ENCODE results near the gene BZW2.

GRCh38 chr7:16649196-16649595, 3.2 kb downstream of the BZW2 start:
- TF ChIP-seq EZH2phosphoT487 (IDR thresholded peaks at IDR 0.05; ENCODE audit: borderline replicate concordance, low read length) = no peak
- TF ChIP-seq, protein P1, sequence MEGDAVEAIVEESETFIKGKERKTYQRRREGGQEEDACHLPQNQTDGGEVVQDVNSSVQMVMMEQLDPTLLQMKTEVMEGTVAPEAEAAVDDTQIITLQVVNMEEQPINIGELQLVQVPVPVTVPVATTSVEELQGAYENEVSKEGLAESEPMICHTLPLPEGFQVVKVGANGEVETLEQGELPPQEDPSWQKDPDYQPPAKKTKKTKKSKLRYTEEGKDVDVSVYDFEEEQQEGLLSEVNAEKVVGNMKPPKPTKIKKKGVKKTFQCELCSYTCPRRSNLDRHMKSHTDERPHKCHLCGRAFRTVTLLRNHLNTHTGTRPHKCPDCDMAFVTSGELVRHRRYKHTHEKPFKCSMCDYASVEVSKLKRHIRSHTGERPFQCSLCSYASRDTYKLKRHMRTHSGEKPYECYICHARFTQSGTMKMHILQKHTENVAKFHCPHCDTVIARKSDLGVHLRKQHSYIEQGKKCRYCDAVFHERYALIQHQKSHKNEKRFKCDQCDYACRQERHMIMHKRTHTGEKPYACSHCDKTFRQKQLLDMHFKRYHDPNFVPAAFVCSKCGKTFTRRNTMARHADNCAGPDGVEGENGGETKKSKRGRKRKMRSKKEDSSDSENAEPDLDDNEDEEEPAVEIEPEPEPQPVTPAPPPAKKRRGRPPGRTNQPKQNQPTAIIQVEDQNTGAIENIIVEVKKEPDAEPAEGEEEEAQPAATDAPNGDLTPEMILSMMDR (IDR thresholded peaks at IDR 0.05; ENCODE audit: low read depth, low read length, poor library complexity, severe bottlenecking) = no peak

All from DOHH2 (cell line).